ENCODE data around the gene ZNF280B. TPM values are rescaled to one million over a fixed set of nuclear protein-coding genes. Genes with fewer than 3 reads are reported as not detected.

The ZNF280B gene
- total RNA-seq, 2 experiments from 2014 or later, result 2.1 to 2.4 TPM

GRCh38 chr22:22548317-22548716 is 39.8 kb upstream of the ZNF280B start:
- Mint-ChIP-seq H3K27me3 (peaks cover 3% of the 10 kb centered on the region), H3K4me3 (no peak overlapping the region)
- POLR2A ChIA-PET, result no interaction called here

GRCh38 chr22:22547692-22548300 is 39.3 kb upstream of the ZNF280B start:
- Mint-ChIP-seq H3K4me3 (no peak overlapping the region), H3K4me1 (ENCODE audit: low read depth) (no peaks in the 10 kb centered on the region), H3K9me3 (no peaks in the 10 kb centered on the region), H3K27ac (no peak overlapping the region), H3K27me3 (peaks cover 3% of the 10 kb centered on the region), H3K36me3 (no peaks in the 10 kb centered on the region)
- POLR2A ChIA-PET, result no interaction called here
- intact Hi-C loops (cut with micrococcal nuclease), result no loop called here
- DNase-seq, result no peak
- CTCF ChIA-PET, result no interaction called here

More at GRCh38 chr22:22548317-22548716, 39.8 kb upstream of the ZNF280B start:
- CTCF ChIA-PET, result no interaction called here
- H3K27ac Mint-ChIP-seq, result no peak overlapping the region
- DNase-seq, result no peak
- H3K4me1 Mint-ChIP-seq (ENCODE audit: low read depth), result no peaks in the 10 kb centered on the region
- H3K9me3 Mint-ChIP-seq, result no peaks in the 10 kb centered on the region
- no peaks in the 10 kb centered on the region for H3K36me3 Mint-ChIP-seq
- intact Hi-C loops (cut with micrococcal nuclease), result no loop called here

- Mint-ChIP-seq H3K27ac (no peak overlapping the region), H3K4me3 (no peak overlapping the region), H3K27me3 (peaks cover 6% of the 10 kb centered on the region), H3K36me3 (no peaks in the 10 kb centered on the region), H3K9me3 (no peaks in the 10 kb centered on the region), H3K4me1 (ENCODE audit: low read depth) (no peaks in the 10 kb centered on the region)
- ChIA-PET CTCF (no interaction called here), POLR2A (no interaction called here)
- DNase-seq, result no peak
- intact Hi-C loops (cut with micrococcal nuclease), result no loop called here
These were observed 38.7 kb upstream of the ZNF280B start for GRCh38 chr22:22547226-22547625.

DNA sequence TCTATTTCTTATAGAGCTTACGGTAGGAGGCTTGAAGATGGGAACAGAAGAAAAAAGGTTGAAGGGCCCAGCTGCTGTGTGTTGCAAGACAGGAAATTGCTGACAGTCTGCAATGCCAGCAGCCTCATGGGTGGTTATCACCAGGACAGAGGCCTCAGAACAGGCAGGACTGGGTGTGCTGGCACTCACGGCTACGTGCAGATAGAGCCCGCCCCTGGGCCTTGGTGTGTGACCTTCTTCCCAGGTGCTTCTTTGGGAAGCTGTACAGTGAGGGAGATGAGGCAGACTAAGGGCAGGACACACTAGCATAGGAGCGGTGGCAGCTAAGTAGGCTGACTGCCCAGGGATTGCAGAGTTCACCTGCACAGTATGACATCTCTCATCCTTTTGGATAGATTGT is 37.9 kb upstream of the ZNF280B start:
- Mint-ChIP-seq H3K9me3 (no peaks in the 10 kb centered on the region), H3K4me1 (ENCODE audit: low read depth) (no peaks in the 10 kb centered on the region), H3K36me3 (no peaks in the 10 kb centered on the region), H3K4me3 (no peak overlapping the region), H3K27ac (no peak overlapping the region), H3K27me3 (peaks cover 8% of the 10 kb centered on the region)
- intact Hi-C loops (cut with micrococcal nuclease), result no loop called here
- DNase-seq, result no peak
- CTCF ChIA-PET, result no interaction called here
- POLR2A ChIA-PET, result no interaction called here

DNA sequence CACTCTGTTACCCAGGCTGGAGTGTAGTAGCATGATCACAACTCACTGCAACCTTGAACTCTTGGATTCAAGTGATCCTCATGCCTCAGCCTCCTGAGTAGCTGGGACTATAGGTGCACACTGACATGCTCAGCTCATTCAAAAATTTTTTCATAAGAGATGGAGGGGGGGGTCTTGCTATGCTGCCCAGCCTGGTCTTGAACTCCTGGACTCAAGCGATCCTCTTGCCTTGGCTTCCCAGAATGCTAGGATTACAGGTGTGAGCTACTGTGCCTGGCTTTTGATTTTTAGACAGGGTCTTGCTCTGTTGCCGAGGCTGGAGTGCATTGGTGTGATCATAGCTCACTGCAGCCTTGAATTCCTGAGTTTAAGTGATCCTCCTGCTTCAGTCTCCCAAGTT is 36.5 kb upstream of the ZNF280B start:
- H3K9me3 Mint-ChIP-seq, result no peaks in the 10 kb centered on the region
- intact Hi-C loops (cut with micrococcal nuclease), result no loop called here
- POLR2A ChIA-PET, result interaction anchor here (0.5 kb wide), 1 partner anchor 44 kb away, joined by 3 read pairs; no protein-coding TSS in a partner anchor
- H3K4me1 Mint-ChIP-seq (ENCODE audit: low read depth), result no peaks in the 10 kb centered on the region
- peaks cover 9% of the 10 kb centered on the region for H3K27me3 Mint-ChIP-seq
- H3K4me3 Mint-ChIP-seq, result no peak overlapping the region
- H3K27ac Mint-ChIP-seq, result no peak overlapping the region
- no peak for DNase-seq
- CTCF ChIA-PET, result interaction anchor here (0.8 to 1.1 kb wide), 3 partner anchors 41 to 141 kb away, joined by 3 read pairs; no protein-coding TSS in a partner anchor
- H3K36me3 Mint-ChIP-seq, result no peaks in the 10 kb centered on the region

GRCh38 chr22:22538226-22538989 is 29.9 kb upstream of the ZNF280B start:
- Mint-ChIP-seq H3K27me3 (peaks cover 6% of the 10 kb centered on the region), H3K4me1 (ENCODE audit: low read depth) (no peaks in the 10 kb centered on the region), H3K4me3 (no peak overlapping the region), H3K27ac (no peak overlapping the region), H3K36me3 (no peaks in the 10 kb centered on the region), H3K9me3 (no peaks in the 10 kb centered on the region)
- no peak for DNase-seq
- POLR2A ChIA-PET, result no interaction called here
- intact Hi-C loops (cut with micrococcal nuclease), result no loop called here
- CTCF ChIA-PET, result interaction anchor here (1.3 kb wide), 1 partner anchor 49 kb away, joined by 4 read pairs; no protein-coding TSS in a partner anchor

DNA sequence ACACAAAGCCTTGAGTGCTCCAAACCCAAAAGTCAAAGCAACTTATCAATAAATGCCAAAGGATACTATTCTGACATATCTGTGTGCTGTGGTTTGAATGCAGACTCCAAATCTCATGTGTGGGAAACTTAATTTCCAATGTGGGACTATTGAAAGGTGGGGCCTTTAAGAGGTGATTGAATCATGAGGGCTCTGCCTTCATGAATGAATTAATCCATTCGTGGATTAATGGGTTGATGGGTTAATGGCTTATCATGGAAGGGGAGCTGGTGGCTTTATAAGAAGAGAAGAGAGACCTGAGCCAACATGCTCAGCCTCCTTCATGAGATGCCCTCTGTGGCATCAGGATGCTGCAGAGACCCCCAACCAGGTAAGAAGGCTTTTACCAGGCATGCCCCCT is 28.4 kb upstream of the ZNF280B start:
- no peaks in the 10 kb centered on the region for H3K4me1 Mint-ChIP-seq (ENCODE audit: low read depth)
- H3K4me3 Mint-ChIP-seq, result no peak overlapping the region
- H3K9me3 Mint-ChIP-seq, result no peaks in the 10 kb centered on the region
- no peak overlapping the region for H3K27ac Mint-ChIP-seq
- no peak for DNase-seq
- intact Hi-C loops (cut with micrococcal nuclease), result no loop called here
- H3K36me3 Mint-ChIP-seq, result no peaks in the 10 kb centered on the region
- peaks cover 1% of the 10 kb centered on the region for H3K27me3 Mint-ChIP-seq
- ChIA-PET CTCF (no interaction called here), POLR2A (no interaction called here)

DNA sequence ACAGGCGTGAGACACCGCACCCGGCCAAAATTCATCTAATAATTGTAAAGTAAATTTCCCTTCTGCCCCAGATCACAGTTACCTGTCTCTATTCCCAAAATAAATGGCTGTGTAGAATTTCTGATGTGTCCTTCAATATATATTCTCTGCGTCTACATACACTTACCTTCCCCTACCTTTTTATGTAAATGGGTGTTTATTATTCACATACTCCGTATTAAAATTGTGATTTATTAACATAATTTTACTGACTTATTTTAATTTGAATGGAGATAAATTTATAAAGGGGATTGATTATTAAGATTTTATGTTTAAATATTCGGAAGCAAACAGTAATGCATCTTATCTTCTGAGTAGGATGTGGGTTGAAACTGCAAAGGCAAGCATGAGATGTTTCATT is 28.0 kb upstream of the ZNF280B start:
- Mint-ChIP-seq H3K27me3 (peaks cover 1% of the 10 kb centered on the region), H3K36me3 (no peaks in the 10 kb centered on the region), H3K9me3 (no peaks in the 10 kb centered on the region), H3K4me3 (no peak overlapping the region), H3K27ac (no peak overlapping the region), H3K4me1 (ENCODE audit: low read depth) (no peaks in the 10 kb centered on the region)
- no peak for DNase-seq
- ChIA-PET POLR2A (no interaction called here), CTCF (interaction anchor here (1.2 kb wide), 1 partner anchor 51 kb away, joined by 4 read pairs; no protein-coding TSS in a partner anchor)
- intact Hi-C loops (cut with micrococcal nuclease), result no loop called here

GRCh38 chr22:22535662-22536061 is 27.1 kb upstream of the ZNF280B start:
- POLR2A ChIA-PET, result no interaction called here
- Mint-ChIP-seq H3K27me3 (peaks cover 1% of the 10 kb centered on the region), H3K36me3 (no peaks in the 10 kb centered on the region), H3K4me1 (ENCODE audit: low read depth) (no peaks in the 10 kb centered on the region), H3K9me3 (no peaks in the 10 kb centered on the region), H3K4me3 (no peak overlapping the region), H3K27ac (no peak overlapping the region)
- intact Hi-C loops (cut with micrococcal nuclease), result no loop called here
- CTCF ChIA-PET, result interaction anchor here (1.2 kb wide), 1 partner anchor 52 kb away, joined by 4 read pairs; no protein-coding TSS in a partner anchor
- no peak for DNase-seq

GRCh38 chr22:22534604-22535415 is 26.3 kb upstream of the ZNF280B start:
- DNase-seq, result no peak
- ChIA-PET POLR2A (no interaction called here), CTCF (no interaction called here)
- no peak overlapping the region for H3K27ac Mint-ChIP-seq
- intact Hi-C loops (cut with micrococcal nuclease), result no loop called here
- H3K4me3 Mint-ChIP-seq, result no peak overlapping the region
- no peaks in the 10 kb centered on the region for H3K36me3 Mint-ChIP-seq
- H3K9me3 Mint-ChIP-seq, result no peaks in the 10 kb centered on the region
- H3K4me1 Mint-ChIP-seq (ENCODE audit: low read depth), result no peaks in the 10 kb centered on the region
- H3K27me3 Mint-ChIP-seq, result no peaks in the 10 kb centered on the region

DNA sequence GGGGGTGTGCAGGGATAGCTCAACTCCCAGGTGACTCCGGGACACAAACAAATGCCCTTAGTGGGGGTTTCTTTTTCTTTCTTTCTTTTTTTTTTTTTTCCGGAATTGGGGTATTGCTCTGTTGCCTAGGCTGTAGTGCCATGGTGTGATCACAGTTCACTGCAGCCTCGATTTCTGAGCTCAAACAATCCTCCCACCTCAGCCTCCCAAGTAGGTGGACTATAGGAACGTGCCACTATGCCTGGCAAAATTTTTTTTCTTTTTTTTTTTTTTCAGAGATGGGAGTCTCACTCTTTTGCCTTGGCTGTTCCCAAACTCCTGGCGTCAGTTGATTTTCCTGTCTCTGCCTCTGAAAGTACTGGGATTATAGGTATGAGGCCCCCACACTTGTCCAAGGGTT is 25.3 kb upstream of the ZNF280B start:
- POLR2A ChIA-PET, result no interaction called here
- no peak for DNase-seq
- Mint-ChIP-seq H3K4me3 (no peak overlapping the region), H3K27ac (no peak overlapping the region), H3K36me3 (no peaks in the 10 kb centered on the region), H3K4me1 (ENCODE audit: low read depth) (no peaks in the 10 kb centered on the region), H3K9me3 (no peaks in the 10 kb centered on the region), H3K27me3 (peaks cover 2% of the 10 kb centered on the region)
- intact Hi-C loops (cut with micrococcal nuclease), result no loop called here
- CTCF ChIA-PET, result interaction anchor here (1.0 kb wide), 1 partner anchor 70 kb away, joined by 3 read pairs; no protein-coding TSS in a partner anchor

- Mint-ChIP-seq H3K4me3 (no peak overlapping the region), H3K9me3 (no peaks in the 10 kb centered on the region), H3K27me3 (peaks cover 2% of the 10 kb centered on the region), H3K4me1 (ENCODE audit: low read depth) (no peaks in the 10 kb centered on the region), H3K27ac (no peak overlapping the region), H3K36me3 (no peaks in the 10 kb centered on the region)
- ChIA-PET POLR2A (no interaction called here), CTCF (interaction anchor here (1.0 kb wide), 1 partner anchor 70 kb away, joined by 3 read pairs; no protein-coding TSS in a partner anchor)
- intact Hi-C loops (cut with micrococcal nuclease), result no loop called here
- DNase-seq, result no peak
These were observed 24.9 kb upstream of the ZNF280B start for GRCh38 chr22:22533417-22533816.

Measured in activated CD4-positive, alpha-beta memory T cell treated with anti-CD3 and anti-CD28 coated beads for 36 hours (primary cell).